K562 (cell line): ENCODE data around the gene TACR2. TPM values are rescaled to one million over a fixed set of nuclear protein-coding genes. Genes with fewer than 3 reads are reported as not detected.

Experiments
- ERF ChIP-seq: fragments of 450-650 bp; formaldehyde crosslinking; IDR thresholded peaks from 2 replicates; pipeline ENCODE4 v1.4.0; 2020; ENCODE audit warnings: mild to moderate bottlenecking, mixed read lengths
- HCFC1 ChIP-seq: IDR thresholded peaks from 2 replicates; pipeline ENCODE4 v1.6.1; 2012; ENCODE audit warnings: low read depth, low read length, improper control_type of control experiment
- HEY1 ChIP-seq: fragments of 250-450 bp; sonication (Bioruptor Pico); IDR thresholded peaks from 2 replicates; pipeline ENCODE4 v1.5.0; 2020; ENCODE audit warnings: mild to moderate bottlenecking, moderate library complexity, borderline replicate concordance
- HMG20A ChIP-seq: fragments of 450-650 bp; formaldehyde crosslinking; conservative IDR thresholded peaks from 2 replicates; pipeline ENCODE4 v1.4.0; 2020; ENCODE audit warnings: mild to moderate bottlenecking, mixed read lengths
- MEIS2 ChIP-seq: fragments of 450-650 bp; IDR thresholded peaks from 2 replicates; pipeline ENCODE4 v1.6.1; 2014; ENCODE audit warnings: mild to moderate bottlenecking; ENCODE audit not compliant: partially characterized antibody
- MNT ChIP-seq, 2 experiments: fragments of 450-650 bp; conservative IDR thresholded peaks; 2 replicates each; pipeline ENCODE4 v1.6.1; 2017; ENCODE audit warnings: mild to moderate bottlenecking in 2 of 2, moderate library complexity in 2 of 2
- NEUROD1 ChIP-seq: fragments of 150-350 bp; IDR thresholded peaks from 2 replicates; pipeline ENCODE4 v1.6.1; 2014; ENCODE audit warnings: borderline replicate concordance, low read length, low read depth; ENCODE audit not compliant: partially characterized antibody
- PTTG1 ChIP-seq: fragments of 450-650 bp; IDR thresholded peaks from 2 replicates; pipeline ENCODE4 v1.6.1; 2016; ENCODE audit warnings: low read depth, mild to moderate bottlenecking, missing genetic modification characterization, missing compliant biosample characterization
- PURB ChIP-seq: sonication (generic); formaldehyde crosslinking; IDR thresholded peaks from 2 replicates; pipeline ENCODE4 v1.9.0; 2021; ENCODE audit warnings: low read depth, mild to moderate bottlenecking, missing genetic modification reagents
- RBM25 ChIP-seq: fragments of 200-400 bp; formaldehyde crosslinking; IDR thresholded peaks from 2 replicates; pipeline ENCODE4 v1.6.1; 2018; ENCODE audit warnings: low read length, low read depth, moderate library complexity; ENCODE audit not compliant: severe bottlenecking
- SMARCA4 ChIP-seq: fragments of 450-650 bp; IDR thresholded peaks from 2 replicates; pipeline ENCODE4 v1.6.1; 2016
- STAT5A ChIP-seq: IDR thresholded peaks from 2 replicates; pipeline ENCODE4 v1.6.1; 2012; ENCODE audit warnings: low read length, inconsistent platforms, borderline replicate concordance
- TAL1 ChIP-seq: fragments of 450-650 bp; IDR thresholded peaks from 2 replicates; pipeline ENCODE4 v1.6.1; 2016; ENCODE audit warnings: mild to moderate bottlenecking
- TSC22D4 ChIP-seq: fragments of 450-650 bp; IDR thresholded peaks from 2 replicates; pipeline ENCODE4 v1.6.1; 2016; ENCODE audit warnings: missing genetic modification characterization, missing biosample characterization, control low read depth
- ZC3H4 ChIP-seq: sonication (generic); formaldehyde crosslinking; IDR thresholded peaks from 2 replicates; pipeline ENCODE4 v1.9.0; 2021; ENCODE audit warnings: missing genetic modification reagents, borderline replicate concordance
- ZNF146 ChIP-seq: IDR thresholded peaks from one replicate; pipeline ENCODE4 v1.6.1; 2018; ENCODE audit warnings: missing compliant biosample characterization; ENCODE audit not compliant: unreplicated experiment
- ZNF217 ChIP-seq: sonication (generic); formaldehyde crosslinking; IDR thresholded peaks from 2 replicates; pipeline ENCODE4 v1.8.0; 2022; ENCODE audit warnings: mild to moderate bottlenecking, missing genetic modification reagents
- ZNF232 ChIP-seq: sonication (generic); formaldehyde crosslinking; IDR thresholded peaks from 2 replicates; pipeline ENCODE4 v1.8.0; 2022; ENCODE audit warnings: mild to moderate bottlenecking, missing genetic modification reagents
- polyA plus RNA-seq, 8 experiments: library from polyadenylated mRNA; depleted of rRNA in 4 of 8; stranded (reverse) in 5 of 8; unstranded in 3 of 8; fragments of >200 nt; fragmentation: Nextera tagmentation in 2 of 8; fragmentation: Illumina TruSeq in 1 of 8; extraction: Ambion mirVana in 2 of 8; extraction: Trizol in 1 of 8; gene quantifications; 2 replicates each; pipeline versions ENCODE4 v1.2.1 to v1.2.3, GENCODE V29; 2011 to 2014; ENCODE audit warnings: inconsistent platforms in 1 of 8, missing spikeins in 1 of 8
- total RNA-seq, 7 experiments: library from RNA; depleted of rRNA in 6 of 7; stranded (reverse); fragments of >200 nt in 6 of 7; fragmentation: Illumina TruSeq in 2 of 7; extraction: Trizol in 2 of 7; gene quantifications; 2 replicates each; pipeline versions ENCODE4 v1.2.1 to v1.2.3, GENCODE V29; 2011 to 2021; ENCODE audit warnings: low replicate concordance in 1 of 7
- TF ChIP-seq, protein P1 (sequence below): fragments of 150-350 bp; IDR thresholded peaks from 2 replicates; pipeline ENCODE4 v1.6.1; 2014; ENCODE audit warnings: low read depth, mild to moderate bottlenecking, low read length, borderline replicate concordance
- TF ChIP-seq, protein P2 (sequence below): sonication (generic); formaldehyde crosslinking; IDR thresholded peaks from 2 replicates; pipeline ENCODE4 v1.8.1; 2022; ENCODE audit warnings: missing genetic modification reagents

Gene TACR2
- total and polyA plus RNA-seq, 9 of the 15 experiments (the other 6 are each of a cell fraction or from before 2014, with no cell fraction given) = not detected

DNA sequence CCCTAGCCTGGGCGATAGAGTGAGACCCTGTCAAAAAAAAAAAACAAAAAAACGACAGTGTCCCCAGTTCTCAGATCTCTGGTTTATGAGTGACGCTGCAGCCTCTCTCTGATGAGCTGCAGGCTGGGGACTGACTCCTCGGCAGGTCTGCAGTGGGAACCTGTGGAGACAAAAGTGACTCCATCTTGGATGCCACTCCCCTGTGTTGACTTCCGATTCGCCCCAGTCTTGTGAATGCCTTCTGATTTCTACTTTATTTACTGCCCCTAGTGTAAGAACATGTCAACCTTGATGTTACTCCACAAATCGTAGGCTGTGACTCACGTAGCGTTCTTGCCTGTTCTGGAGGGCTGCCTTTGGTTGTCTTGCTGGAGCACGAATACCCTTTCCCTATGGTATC, 6.2 kb downstream of the TACR2 start (continued):
- TF ChIP-seq, protein P1, sequence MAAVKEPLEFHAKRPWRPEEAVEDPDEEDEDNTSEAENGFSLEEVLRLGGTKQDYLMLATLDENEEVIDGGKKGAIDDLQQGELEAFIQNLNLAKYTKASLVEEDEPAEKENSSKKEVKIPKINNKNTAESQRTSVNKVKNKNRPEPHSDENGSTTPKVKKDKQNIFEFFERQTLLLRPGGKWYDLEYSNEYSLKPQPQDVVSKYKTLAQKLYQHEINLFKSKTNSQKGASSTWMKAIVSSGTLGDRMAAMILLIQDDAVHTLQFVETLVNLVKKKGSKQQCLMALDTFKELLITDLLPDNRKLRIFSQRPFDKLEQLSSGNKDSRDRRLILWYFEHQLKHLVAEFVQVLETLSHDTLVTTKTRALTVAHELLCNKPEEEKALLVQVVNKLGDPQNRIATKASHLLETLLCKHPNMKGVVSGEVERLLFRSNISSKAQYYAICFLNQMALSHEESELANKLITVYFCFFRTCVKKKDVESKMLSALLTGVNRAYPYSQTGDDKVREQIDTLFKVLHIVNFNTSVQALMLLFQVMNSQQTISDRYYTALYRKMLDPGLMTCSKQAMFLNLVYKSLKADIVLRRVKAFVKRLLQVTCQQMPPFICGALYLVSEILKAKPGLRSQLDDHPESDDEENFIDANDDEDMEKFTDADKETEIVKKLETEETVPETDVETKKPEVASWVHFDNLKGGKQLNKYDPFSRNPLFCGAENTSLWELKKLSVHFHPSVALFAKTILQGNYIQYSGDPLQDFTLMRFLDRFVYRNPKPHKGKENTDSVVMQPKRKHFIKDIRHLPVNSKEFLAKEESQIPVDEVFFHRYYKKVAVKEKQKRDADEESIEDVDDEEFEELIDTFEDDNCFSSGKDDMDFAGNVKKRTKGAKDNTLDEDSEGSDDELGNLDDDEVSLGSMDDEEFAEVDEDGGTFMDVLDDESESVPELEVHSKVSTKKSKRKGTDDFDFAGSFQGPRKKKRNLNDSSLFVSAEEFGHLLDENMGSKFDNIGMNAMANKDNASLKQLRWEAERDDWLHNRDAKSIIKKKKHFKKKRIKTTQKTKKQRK = no peak
- TF ChIP-seq TAL1 (no peak), MNT (conservative IDR thresholded peaks at IDR 0.05) (no peak), ZNF232 (CRISPR knock-in tag) (no peak), TSC22D4 (tag) (no peak), MEIS2 (no peak), SMARCA4 (no peak), HEY1 (CRISPR knock-in tag) (no peak), RBM25 (no peak), PURB (CRISPR knock-in tag) (no peak), ZNF146 (CRISPR knock-in tag) (no peak), PTTG1 (peak; percentile 93), ZNF217 (CRISPR knock-in tag) (no peak), HMG20A (CRISPR knock-in tag) (no peak), STAT5A (no peak), NEUROD1 (no peak), ERF (CRISPR knock-in tag) (peak; percentile 78; the same call in 1 of the 2 replicates), ZC3H4 (CRISPR knock-in tag) (no peak), HCFC1 (no peak)
- TF ChIP-seq, protein P2, sequence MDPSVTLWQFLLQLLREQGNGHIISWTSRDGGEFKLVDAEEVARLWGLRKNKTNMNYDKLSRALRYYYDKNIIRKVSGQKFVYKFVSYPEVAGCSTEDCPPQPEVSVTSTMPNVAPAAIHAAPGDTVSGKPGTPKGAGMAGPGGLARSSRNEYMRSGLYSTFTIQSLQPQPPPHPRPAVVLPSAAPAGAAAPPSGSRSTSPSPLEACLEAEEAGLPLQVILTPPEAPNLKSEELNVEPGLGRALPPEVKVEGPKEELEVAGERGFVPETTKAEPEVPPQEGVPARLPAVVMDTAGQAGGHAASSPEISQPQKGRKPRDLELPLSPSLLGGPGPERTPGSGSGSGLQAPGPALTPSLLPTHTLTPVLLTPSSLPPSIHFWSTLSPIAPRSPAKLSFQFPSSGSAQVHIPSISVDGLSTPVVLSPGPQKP = no peak
